ENCODE measurements around the gene GABBR2.

Gene GABBR2

GRCh38 chr9:98425079-98425478 is 283.7 kb downstream of the GABBR2 start:
- no peaks in the 10 kb centered on the region for H3K9me3 ChIP-seq (ENCODE audit: control insufficient read depth, low read length)
- H3K36me3 ChIP-seq (ENCODE audit: control insufficient read depth, insufficient read depth, low read length, severe bottlenecking), result no peaks in the 10 kb centered on the region
- no peak for DNase-seq (ENCODE audit: low read depth)
- H3K4me3 ChIP-seq (ENCODE audit: low read length), result no peak overlapping the region
- peaks cover 6% of the 10 kb centered on the region for H3K4me1 ChIP-seq (ENCODE audit: control insufficient read depth, insufficient read depth, low read length)
- no peak overlapping the region for H3K9ac ChIP-seq (ENCODE audit: low read length)
- peaks cover 9% of the 10 kb centered on the region for H3K27me3 ChIP-seq (replicated peaks; ENCODE audit: control insufficient read depth, insufficient read depth, low read length)

- Histone ChIP-seq H3K4me1 (ENCODE audit: control insufficient read depth, insufficient read depth, low read length) (no peaks in the 10 kb centered on the region), H3K27me3 (replicated peaks; ENCODE audit: control insufficient read depth, insufficient read depth, low read length) (peaks cover 35% of the 10 kb centered on the region), H3K36me3 (ENCODE audit: control insufficient read depth, insufficient read depth, low read length, severe bottlenecking) (no peaks in the 10 kb centered on the region), H3K9me3 (ENCODE audit: control insufficient read depth, low read length) (peaks cover 13% of the 10 kb centered on the region), H3K9ac (ENCODE audit: low read length) (no peak overlapping the region), H3K4me3 (ENCODE audit: low read length) (no peak overlapping the region)
- no peak for DNase-seq (ENCODE audit: low read depth)
Measured at GRCh38 chr9:98419260-98419603, 289.5 kb downstream of the GABBR2 start.

- no peak overlapping the region for H3K4me3 ChIP-seq (ENCODE audit: low read length)
- H3K36me3 ChIP-seq (ENCODE audit: control insufficient read depth, insufficient read depth, low read length, severe bottlenecking), result no peaks in the 10 kb centered on the region
- peaks cover 35% of the 10 kb centered on the region for H3K27me3 ChIP-seq (replicated peaks; ENCODE audit: control insufficient read depth, insufficient read depth, low read length)
- H3K9ac ChIP-seq (ENCODE audit: low read length), result no peak overlapping the region
- peaks cover 13% of the 10 kb centered on the region for H3K9me3 ChIP-seq (ENCODE audit: control insufficient read depth, low read length)
- no peaks in the 10 kb centered on the region for H3K4me1 ChIP-seq (ENCODE audit: control insufficient read depth, insufficient read depth, low read length)
- DNase-seq (ENCODE audit: low read depth), result no peak
Measured at GRCh38 chr9:98418578-98419259, 290.0 kb downstream of the GABBR2 start.

GRCh38 chr9:98416294-98417248 is 292.2 kb downstream of the GABBR2 start:
- Histone ChIP-seq H3K4me3 (ENCODE audit: low read length) (no peak overlapping the region), H3K4me1 (ENCODE audit: control insufficient read depth, insufficient read depth, low read length) (no peaks in the 10 kb centered on the region), H3K9me3 (ENCODE audit: control insufficient read depth, low read length) (peaks cover 13% of the 10 kb centered on the region), H3K9ac (ENCODE audit: low read length) (no peak overlapping the region), H3K36me3 (ENCODE audit: control insufficient read depth, insufficient read depth, low read length, severe bottlenecking) (no peaks in the 10 kb centered on the region), H3K27me3 (replicated peaks; ENCODE audit: control insufficient read depth, insufficient read depth, low read length) (peaks cover 35% of the 10 kb centered on the region)
- DNase-seq (ENCODE audit: low read depth), result no peak

- no peaks in the 10 kb centered on the region for H3K36me3 ChIP-seq (ENCODE audit: control insufficient read depth, insufficient read depth, low read length, severe bottlenecking)
- no peaks in the 10 kb centered on the region for H3K4me1 ChIP-seq (ENCODE audit: control insufficient read depth, insufficient read depth, low read length)
- peaks cover 35% of the 10 kb centered on the region for H3K27me3 ChIP-seq (replicated peaks; ENCODE audit: control insufficient read depth, insufficient read depth, low read length)
- peaks cover 13% of the 10 kb centered on the region for H3K9me3 ChIP-seq (ENCODE audit: control insufficient read depth, low read length)
- DNase-seq (ENCODE audit: low read depth), result no peak
- no peak overlapping the region for H3K9ac ChIP-seq (ENCODE audit: low read length)
- H3K4me3 ChIP-seq (ENCODE audit: low read length), result no peak overlapping the region
Measured at GRCh38 chr9:98415782-98416181, 293.0 kb downstream of the GABBR2 start.

GRCh38 chr9:98413084-98413483 is 295.7 kb downstream of the GABBR2 start:
- no peak for DNase-seq (ENCODE audit: low read depth)
- Histone ChIP-seq H3K9me3 (ENCODE audit: control insufficient read depth, low read length) (peaks cover 13% of the 10 kb centered on the region), H3K4me3 (ENCODE audit: low read length) (no peak overlapping the region), H3K27me3 (replicated peaks; ENCODE audit: control insufficient read depth, insufficient read depth, low read length) (peaks cover 30% of the 10 kb centered on the region), H3K36me3 (ENCODE audit: control insufficient read depth, insufficient read depth, low read length, severe bottlenecking) (no peaks in the 10 kb centered on the region), H3K4me1 (ENCODE audit: control insufficient read depth, insufficient read depth, low read length) (no peaks in the 10 kb centered on the region), H3K9ac (ENCODE audit: low read length) (no peak overlapping the region)

GRCh38 chr9:98412101-98412842 is 296.5 kb downstream of the GABBR2 start:
- H3K9ac ChIP-seq (ENCODE audit: low read length), result no peak overlapping the region
- H3K9me3 ChIP-seq (ENCODE audit: control insufficient read depth, low read length), result peaks cover 13% of the 10 kb centered on the region
- no peak for DNase-seq (ENCODE audit: low read depth)
- no peaks in the 10 kb centered on the region for H3K4me1 ChIP-seq (ENCODE audit: control insufficient read depth, insufficient read depth, low read length)
- H3K36me3 ChIP-seq (ENCODE audit: control insufficient read depth, insufficient read depth, low read length, severe bottlenecking), result no peaks in the 10 kb centered on the region
- H3K27me3 ChIP-seq (replicated peaks; ENCODE audit: control insufficient read depth, insufficient read depth, low read length), result peaks cover 24% of the 10 kb centered on the region
- H3K4me3 ChIP-seq (ENCODE audit: low read length), result no peak overlapping the region

- Histone ChIP-seq H3K36me3 (ENCODE audit: control insufficient read depth, insufficient read depth, low read length, severe bottlenecking) (no peaks in the 10 kb centered on the region), H3K9me3 (ENCODE audit: control insufficient read depth, low read length) (no peaks in the 10 kb centered on the region), H3K27me3 (replicated peaks; ENCODE audit: control insufficient read depth, insufficient read depth, low read length) (peaks cover 12% of the 10 kb centered on the region), H3K9ac (ENCODE audit: low read length) (no peak overlapping the region), H3K4me3 (ENCODE audit: low read length) (no peak overlapping the region), H3K4me1 (ENCODE audit: control insufficient read depth, insufficient read depth, low read length) (no peaks in the 10 kb centered on the region)
- peak; percentile 92 for DNase-seq (ENCODE audit: low read depth)
Measured at GRCh38 chr9:98410185-98410697, 298.5 kb downstream of the GABBR2 start.

GRCh38 chr9:98409719-98410118 is 299.0 kb downstream of the GABBR2 start:
- Histone ChIP-seq H3K4me3 (ENCODE audit: low read length) (no peak overlapping the region), H3K27me3 (replicated peaks; ENCODE audit: control insufficient read depth, insufficient read depth, low read length) (peaks cover 12% of the 10 kb centered on the region), H3K36me3 (ENCODE audit: control insufficient read depth, insufficient read depth, low read length, severe bottlenecking) (no peaks in the 10 kb centered on the region), H3K9me3 (ENCODE audit: control insufficient read depth, low read length) (no peaks in the 10 kb centered on the region), H3K9ac (ENCODE audit: low read length) (no peak overlapping the region), H3K4me1 (ENCODE audit: control insufficient read depth, insufficient read depth, low read length) (no peaks in the 10 kb centered on the region)
- no peak for DNase-seq (ENCODE audit: low read depth)

GRCh38 chr9:98406469-98406868 is 302.3 kb downstream of the GABBR2 start:
- DNase-seq (ENCODE audit: low read depth), result no peak
- H3K27me3 ChIP-seq (replicated peaks; ENCODE audit: control insufficient read depth, insufficient read depth, low read length), result peaks cover 21% of the 10 kb centered on the region
- H3K9me3 ChIP-seq (ENCODE audit: control insufficient read depth, low read length), result no peaks in the 10 kb centered on the region
- no peak overlapping the region for H3K4me3 ChIP-seq (ENCODE audit: low read length)
- H3K36me3 ChIP-seq (ENCODE audit: control insufficient read depth, insufficient read depth, low read length, severe bottlenecking), result no peaks in the 10 kb centered on the region
- H3K9ac ChIP-seq (ENCODE audit: low read length), result no peak overlapping the region
- peaks cover 2% of the 10 kb centered on the region for H3K4me1 ChIP-seq (ENCODE audit: control insufficient read depth, insufficient read depth, low read length)

- peaks cover 24% of the 10 kb centered on the region for H3K27me3 ChIP-seq (replicated peaks; ENCODE audit: control insufficient read depth, insufficient read depth, low read length)
- H3K4me1 ChIP-seq (ENCODE audit: control insufficient read depth, insufficient read depth, low read length), result peaks cover 6% of the 10 kb centered on the region
- no peak for DNase-seq (ENCODE audit: low read depth)
- no peaks in the 10 kb centered on the region for H3K36me3 ChIP-seq (ENCODE audit: control insufficient read depth, insufficient read depth, low read length, severe bottlenecking)
- no peak overlapping the region for H3K4me3 ChIP-seq (ENCODE audit: low read length)
- H3K9me3 ChIP-seq (ENCODE audit: control insufficient read depth, low read length), result no peaks in the 10 kb centered on the region
- no peak overlapping the region for H3K9ac ChIP-seq (ENCODE audit: low read length)
Measured at GRCh38 chr9:98404237-98404636, 304.5 kb downstream of the GABBR2 start.

Data from adipocyte (in vitro differentiated cells).